Measurements from ENCODE around the gene SRRD. TPM values are rescaled to one million over a fixed set of nuclear protein-coding genes. Genes with fewer than 3 reads are reported as not detected.

The SRRD gene
- total RNA-seq, 1 donor = 13.3 TPM

DNA sequence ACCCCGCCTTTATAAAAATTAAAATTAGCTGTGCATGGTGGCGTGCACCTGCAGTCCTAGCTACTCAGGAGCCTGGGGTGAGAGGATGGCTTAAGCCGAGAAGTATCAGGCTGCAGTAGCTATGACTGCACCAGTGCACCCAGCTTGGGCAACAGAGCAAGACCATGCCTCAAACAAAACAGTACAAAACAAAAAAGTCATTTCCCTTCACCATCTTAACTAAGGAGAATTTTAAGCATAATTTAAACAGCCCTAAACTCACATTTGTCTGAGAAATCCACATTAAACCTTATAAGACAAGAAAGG, 51.9 kb downstream of the SRRD start:
- H3K4me1 ChIP-seq (ENCODE audit: insufficient read depth, low read length) = peaks cover 18% of the 10 kb centered on the region
- H3K4me3 ChIP-seq (ENCODE audit: low read length) = no peak overlapping the region
- no peaks in the 10 kb centered on the region for H3K9me3 ChIP-seq (ENCODE audit: low read depth, low read length)
- no peaks in the 10 kb centered on the region for H3K27me3 ChIP-seq (ENCODE audit: insufficient read depth, low read length)

DNA sequence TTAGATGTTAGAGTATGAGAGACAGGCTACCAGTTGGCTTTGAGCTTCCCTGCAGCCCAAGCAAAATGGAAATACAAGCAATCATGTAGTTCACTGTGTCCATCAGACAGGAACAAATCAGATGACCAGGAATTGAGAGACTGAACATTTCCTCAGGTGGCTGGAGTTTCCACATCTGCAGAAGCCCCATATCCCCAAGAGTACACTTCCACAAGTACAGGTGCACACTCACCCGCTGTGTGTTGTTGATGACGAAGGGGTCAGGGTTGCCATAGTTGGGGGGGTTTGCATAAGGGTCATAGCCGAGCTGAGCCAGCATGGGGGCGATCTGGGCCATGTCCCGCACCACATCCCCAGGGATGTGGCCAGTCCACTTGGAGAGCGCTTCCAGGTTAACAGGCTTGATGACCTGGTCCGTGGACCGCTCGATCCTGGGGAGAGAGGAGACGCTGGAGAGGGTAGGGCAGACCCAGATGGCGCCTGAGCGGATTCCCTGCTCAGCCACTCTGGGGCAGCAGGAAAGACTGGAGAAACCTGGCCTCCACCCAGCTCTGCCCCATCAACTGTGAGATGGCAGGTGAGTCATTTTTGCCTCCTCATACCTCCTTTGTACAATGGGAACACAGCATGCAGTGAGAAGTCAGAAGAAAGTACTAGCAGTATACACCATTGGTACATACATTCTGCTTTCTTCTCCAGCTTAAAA, 52.5 kb downstream of the SRRD start:
- Histone ChIP-seq H3K9me3 (ENCODE audit: low read depth, low read length) (no peaks in the 10 kb centered on the region), H3K4me3 (ENCODE audit: low read length) (no peak overlapping the region), H3K4me1 (ENCODE audit: insufficient read depth, low read length) (peaks cover 18% of the 10 kb centered on the region), H3K27me3 (ENCODE audit: insufficient read depth, low read length) (no peaks in the 10 kb centered on the region)

DNA sequence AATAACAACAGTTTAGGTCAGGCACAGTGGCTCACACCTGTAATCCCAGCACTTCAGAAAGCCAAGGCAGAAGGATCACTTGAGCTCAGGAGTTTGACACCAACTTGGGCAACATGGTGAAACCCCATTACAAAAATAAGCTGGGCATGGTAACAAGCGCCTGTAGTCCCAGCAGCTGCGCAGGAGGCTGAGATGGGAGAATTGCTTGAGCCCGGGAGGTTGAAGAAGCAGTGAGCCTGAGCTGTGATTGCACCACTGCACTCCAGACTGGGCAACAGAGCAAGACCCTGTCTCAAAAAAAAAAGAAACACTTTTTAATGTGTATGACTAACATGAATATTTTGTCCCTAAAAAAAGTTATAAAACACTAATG, 53.1 kb downstream of the SRRD start:
- H3K4me1 ChIP-seq (ENCODE audit: insufficient read depth, low read length) = peaks cover 18% of the 10 kb centered on the region
- H3K9me3 ChIP-seq (ENCODE audit: low read depth, low read length) = no peaks in the 10 kb centered on the region
- H3K27me3 ChIP-seq (ENCODE audit: insufficient read depth, low read length) = no peaks in the 10 kb centered on the region
- H3K4me3 ChIP-seq (ENCODE audit: low read length) = no peak overlapping the region

DNA sequence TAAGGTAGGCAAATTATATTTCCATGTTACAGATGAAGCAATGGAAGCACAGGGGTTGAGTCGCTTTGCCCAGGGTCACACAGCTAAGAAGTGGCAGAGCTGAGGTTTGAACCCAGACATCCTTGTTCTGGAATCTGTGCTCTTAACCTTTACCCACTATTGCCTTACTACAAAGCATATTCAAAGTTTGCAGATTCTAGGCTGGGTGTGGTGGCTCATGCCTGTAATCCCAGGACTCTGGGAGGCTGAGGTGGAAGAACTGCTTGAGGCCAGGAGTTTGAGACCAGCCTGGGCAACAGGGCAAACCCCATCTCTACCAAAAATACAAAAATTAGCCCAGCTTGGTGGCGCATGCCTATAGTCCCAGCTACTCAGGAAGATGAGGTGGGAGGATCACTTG, 56.4 kb downstream of the SRRD start:
- Histone ChIP-seq H3K9me3 (ENCODE audit: low read depth, low read length) (no peaks in the 10 kb centered on the region), H3K4me3 (ENCODE audit: low read length) (no peak overlapping the region), H3K27me3 (ENCODE audit: insufficient read depth, low read length) (no peaks in the 10 kb centered on the region), H3K4me1 (ENCODE audit: insufficient read depth, low read length) (peaks cover 36% of the 10 kb centered on the region)

DNA sequence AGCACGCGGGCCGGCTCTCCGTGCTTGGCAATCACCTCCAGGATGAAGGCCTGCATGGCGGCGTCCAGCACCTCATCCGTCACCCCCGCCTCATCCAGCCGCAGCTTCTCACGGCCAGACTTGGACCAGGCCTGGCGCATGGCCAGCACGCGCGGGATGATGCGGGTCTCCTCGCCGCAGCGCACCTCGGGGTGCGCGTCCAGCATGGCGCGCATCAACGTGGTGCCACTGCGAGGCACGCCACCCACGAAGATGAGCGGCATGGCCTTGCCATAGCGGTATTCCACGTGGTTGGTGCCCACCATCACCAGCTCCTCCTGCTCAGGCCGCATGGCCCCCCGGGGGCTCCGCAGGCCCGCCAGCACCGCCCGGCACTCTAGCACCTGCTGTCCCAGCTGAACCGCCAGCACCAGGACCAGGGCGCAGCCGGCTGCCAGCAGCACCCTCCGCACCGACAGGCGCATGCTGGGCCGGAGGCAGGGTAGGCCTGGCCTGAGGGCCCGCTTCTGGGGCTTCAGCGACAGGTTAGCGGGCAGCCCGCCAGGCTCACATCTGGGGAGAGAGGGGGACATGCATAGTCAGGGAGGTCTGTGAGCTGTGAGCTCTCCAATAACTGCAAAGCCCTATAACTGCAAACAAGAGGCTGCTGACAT, 57.6 kb downstream of the SRRD start:
- no peaks in the 10 kb centered on the region for H3K9me3 ChIP-seq (ENCODE audit: low read depth, low read length)
- H3K4me1 ChIP-seq (ENCODE audit: insufficient read depth, low read length) = peaks cover 30% of the 10 kb centered on the region
- H3K4me3 ChIP-seq (ENCODE audit: low read length) = no peak overlapping the region
- H3K27me3 ChIP-seq (ENCODE audit: insufficient read depth, low read length) = no peaks in the 10 kb centered on the region

DNA sequence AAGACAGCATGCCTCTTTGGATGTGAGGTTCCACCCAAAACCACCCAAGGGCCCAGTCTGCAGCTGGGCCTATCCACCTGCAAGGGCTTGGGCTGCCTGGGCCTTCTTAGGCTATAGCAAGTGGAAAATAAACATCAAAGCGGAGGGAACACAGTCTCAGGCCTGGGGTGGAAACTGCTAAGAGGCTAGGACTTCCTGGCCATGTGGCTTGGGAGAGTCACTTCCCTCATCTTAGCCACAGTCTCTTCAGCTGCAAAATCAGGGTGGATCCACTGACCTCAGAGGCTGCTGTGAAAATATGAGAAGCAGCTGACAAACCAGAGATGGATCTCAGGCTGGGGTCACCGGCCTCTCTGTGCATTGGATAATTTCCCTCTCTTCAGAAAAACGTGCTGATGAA, 59.2 kb downstream of the SRRD start:
- Histone ChIP-seq H3K4me1 (ENCODE audit: insufficient read depth, low read length) (peaks cover 45% of the 10 kb centered on the region), H3K27me3 (ENCODE audit: insufficient read depth, low read length) (no peaks in the 10 kb centered on the region), H3K4me3 (ENCODE audit: low read length) (no peak overlapping the region), H3K9me3 (ENCODE audit: low read depth, low read length) (no peaks in the 10 kb centered on the region)

Other genes starting within 250 kb of the SRRD start
- gene ASPHD2, start 54.6 kb upstream of the SRRD start, total RNA-seq = 2.7 TPM
- 56.8 TPM for gene HPS4, start 94 bp upstream of the SRRD start, total RNA-seq
- 64.2 TPM for gene TFIP11, start 28.6 kb downstream of the SRRD start, total RNA-seq
- gene TPST2, start 106.3 kb downstream of the SRRD start, total RNA-seq = 35.9 TPM
- not detected for gene CRYBB1, start 134.2 kb downstream of the SRRD start, total RNA-seq
- not detected for gene CRYBA4, start 138.1 kb downstream of the SRRD start, total RNA-seq
- 15.8 TPM for gene MIAT, start 173.7 kb downstream of the SRRD start, total RNA-seq